GM11168 (cell line): Measurements from ENCODE around the gene CPNE4.

Source experiments
- in situ Hi-C: fragments of 300-500 bp; cut with MboI; formaldehyde crosslinking; loops from one replicate; pipeline ENCODE4 v1.12.0; 2022; ENCODE audit warnings: low sequenced_read_pairs; ENCODE audit not compliant: unreplicated experiment

The CPNE4 gene

GRCh38 chr3:131811481-131811880 lies 223.3 kb downstream of the CPNE4 start:
- in situ Hi-C loops, result no loop called here

- in situ Hi-C loops, result no loop called here
These were observed 227.0 kb downstream of the CPNE4 start for GRCh38 chr3:131807822-131808221.

GRCh38 chr3:131806736-131807135 lies 228.1 kb downstream of the CPNE4 start:
- in situ Hi-C loops, result no loop called here

GRCh38 chr3:131804565-131805133 lies 230.2 kb downstream of the CPNE4 start:
- in situ Hi-C loops, result no loop called here

GRCh38 chr3:131803113-131803512 lies 231.7 kb downstream of the CPNE4 start:
- in situ Hi-C loops, result no loop called here

GRCh38 chr3:131802029-131802428 lies 232.8 kb downstream of the CPNE4 start:
- in situ Hi-C loops, result no loop called here

GRCh38 chr3:131801566-131801965 lies 233.2 kb downstream of the CPNE4 start:
- in situ Hi-C loops, result no loop called here

- in situ Hi-C loops, result loop anchor here (10.0 kb wide), 1 partner anchor 227 kb away; no protein-coding TSS in a partner anchor
These were observed 237.0 kb downstream of the CPNE4 start for GRCh38 chr3:131797776-131798175.

- in situ Hi-C loops, result loop anchor here (10.0 kb wide), 1 partner anchor 228 kb away; no protein-coding TSS in a partner anchor
These were observed 238.1 kb downstream of the CPNE4 start for GRCh38 chr3:131796558-131797198.

GRCh38 chr3:131796111-131796510 lies 238.7 kb downstream of the CPNE4 start:
- in situ Hi-C loops, result loop anchor here (10.0 kb wide), 1 partner anchor 229 kb away; no protein-coding TSS in a partner anchor

- in situ Hi-C loops, result loop anchor here (10.0 kb wide), 1 partner anchor 229 kb away; no protein-coding TSS in a partner anchor
These were observed 239.3 kb downstream of the CPNE4 start for GRCh38 chr3:131795390-131796090.

- in situ Hi-C loops, result loop anchor here (10.0 kb wide), 1 partner anchor 230 kb away; no protein-coding TSS in a partner anchor
These were observed 239.9 kb downstream of the CPNE4 start for GRCh38 chr3:131794766-131795388.

- in situ Hi-C loops, result loop anchor here (10.0 kb wide), 1 partner anchor 231 kb away; no protein-coding TSS in a partner anchor
These were observed 240.9 kb downstream of the CPNE4 start for GRCh38 chr3:131793870-131794269.

GRCh38 chr3:131789188-131789587 lies 245.6 kb downstream of the CPNE4 start:
- in situ Hi-C loops, result no loop called here

- in situ Hi-C loops, result no loop called here
These were observed 248.4 kb downstream of the CPNE4 start for GRCh38 chr3:131786386-131786785.

- in situ Hi-C loops, result no loop called here
These were observed 252.1 kb downstream of the CPNE4 start for GRCh38 chr3:131782751-131783150.

- in situ Hi-C loops, result no loop called here
These were observed 256.3 kb downstream of the CPNE4 start for GRCh38 chr3:131778526-131778925.

- in situ Hi-C loops, result no loop called here
These were observed 259.2 kb downstream of the CPNE4 start for GRCh38 chr3:131775650-131776049.

- in situ Hi-C loops, result no loop called here
These were observed 262.4 kb downstream of the CPNE4 start for GRCh38 chr3:131772269-131773026.

GRCh38 chr3:131762981-131763564 lies 271.7 kb downstream of the CPNE4 start:
- in situ Hi-C loops, result no loop called here
